GM12872 (cell line): ENCODE measurements around the gene DTNB.

ENCODE experiments used
- TF ChIP-seq, protein P1 (sequence below): IDR thresholded peaks from 3 replicates; pipeline ENCODE4 v1.5.1; 2011; ENCODE audit warnings: low read depth, mild to moderate bottlenecking, low read length, moderate library complexity; ENCODE audit not compliant: insufficient read depth

Gene DTNB

DNA sequence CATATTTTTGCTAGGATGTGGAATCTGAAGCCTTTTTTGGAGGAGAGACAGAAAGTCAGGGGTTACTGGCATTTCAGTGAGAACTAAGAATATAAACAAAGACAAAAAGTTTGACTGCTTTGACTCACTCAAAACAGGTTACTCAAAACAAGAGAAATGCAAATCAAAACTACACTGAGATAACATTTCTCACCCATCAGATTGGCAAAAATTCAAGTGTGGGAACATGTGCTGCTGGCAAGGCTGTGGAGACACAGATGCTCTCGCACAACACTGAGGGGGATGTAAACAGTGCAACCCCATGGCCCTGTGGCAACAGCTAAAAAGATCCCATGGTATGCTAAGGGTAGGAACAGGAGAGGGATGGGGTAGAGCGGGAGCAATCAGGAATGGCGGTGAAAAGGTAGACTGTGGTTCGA, 86.6 kb downstream of the DTNB start:
- TF ChIP-seq, protein P1, sequence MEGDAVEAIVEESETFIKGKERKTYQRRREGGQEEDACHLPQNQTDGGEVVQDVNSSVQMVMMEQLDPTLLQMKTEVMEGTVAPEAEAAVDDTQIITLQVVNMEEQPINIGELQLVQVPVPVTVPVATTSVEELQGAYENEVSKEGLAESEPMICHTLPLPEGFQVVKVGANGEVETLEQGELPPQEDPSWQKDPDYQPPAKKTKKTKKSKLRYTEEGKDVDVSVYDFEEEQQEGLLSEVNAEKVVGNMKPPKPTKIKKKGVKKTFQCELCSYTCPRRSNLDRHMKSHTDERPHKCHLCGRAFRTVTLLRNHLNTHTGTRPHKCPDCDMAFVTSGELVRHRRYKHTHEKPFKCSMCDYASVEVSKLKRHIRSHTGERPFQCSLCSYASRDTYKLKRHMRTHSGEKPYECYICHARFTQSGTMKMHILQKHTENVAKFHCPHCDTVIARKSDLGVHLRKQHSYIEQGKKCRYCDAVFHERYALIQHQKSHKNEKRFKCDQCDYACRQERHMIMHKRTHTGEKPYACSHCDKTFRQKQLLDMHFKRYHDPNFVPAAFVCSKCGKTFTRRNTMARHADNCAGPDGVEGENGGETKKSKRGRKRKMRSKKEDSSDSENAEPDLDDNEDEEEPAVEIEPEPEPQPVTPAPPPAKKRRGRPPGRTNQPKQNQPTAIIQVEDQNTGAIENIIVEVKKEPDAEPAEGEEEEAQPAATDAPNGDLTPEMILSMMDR, result no peak

DNA sequence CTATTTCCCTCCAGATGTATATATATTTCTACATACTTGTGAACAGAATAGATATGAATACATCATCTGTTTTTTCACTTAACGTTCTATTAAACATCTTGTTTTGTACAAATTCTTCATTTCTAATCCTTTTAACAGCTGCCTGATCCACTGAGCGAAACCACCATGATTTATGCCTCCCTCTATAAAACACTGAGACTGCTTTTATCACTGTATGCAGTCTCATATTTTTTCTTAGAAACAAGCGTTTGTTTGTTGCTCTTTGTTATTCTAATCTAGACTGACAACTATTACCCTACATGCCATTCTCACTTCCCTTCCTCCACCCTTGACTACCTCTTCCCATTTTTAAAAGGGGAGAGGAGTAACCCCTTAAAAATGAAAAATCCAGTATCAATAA, 88.2 kb downstream of the DTNB start:
- TF ChIP-seq, protein P1, result no peak

DNA sequence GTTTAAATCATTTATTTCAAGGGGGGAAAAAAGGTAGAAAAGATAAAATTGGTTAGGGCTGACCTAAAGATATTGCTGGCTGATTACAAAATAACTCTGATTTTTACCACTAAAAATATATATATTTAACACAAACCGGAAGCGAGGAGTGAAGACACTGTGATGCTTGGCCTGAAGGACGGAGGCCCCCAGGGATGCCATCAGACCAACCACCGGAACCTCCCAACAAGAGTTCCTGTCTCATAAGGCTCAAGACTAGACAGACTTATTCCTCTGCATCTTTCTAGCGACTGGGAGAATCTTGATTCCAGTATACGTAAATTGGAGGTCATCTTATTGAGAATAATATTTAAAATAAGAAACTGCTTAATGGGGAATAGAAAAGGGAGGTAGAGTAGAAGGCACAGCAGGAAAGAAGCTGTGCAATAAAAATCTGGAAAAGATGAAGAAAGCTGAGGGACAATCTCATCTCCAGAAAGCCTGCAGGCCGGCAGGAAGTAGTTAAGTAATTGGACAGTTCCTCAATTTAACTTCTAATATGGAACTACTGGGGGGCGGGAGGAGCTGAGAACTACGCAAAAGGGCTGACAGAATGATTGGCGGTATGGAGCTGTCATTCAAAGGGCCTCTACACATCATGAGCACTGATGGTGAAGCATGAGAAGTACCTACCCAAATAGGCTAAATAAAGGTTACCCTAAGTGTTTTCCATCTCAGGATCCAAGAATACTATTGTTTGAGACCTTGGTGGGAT, 91.1 kb downstream of the DTNB start:
- TF ChIP-seq, protein P1, result no peak

DNA sequence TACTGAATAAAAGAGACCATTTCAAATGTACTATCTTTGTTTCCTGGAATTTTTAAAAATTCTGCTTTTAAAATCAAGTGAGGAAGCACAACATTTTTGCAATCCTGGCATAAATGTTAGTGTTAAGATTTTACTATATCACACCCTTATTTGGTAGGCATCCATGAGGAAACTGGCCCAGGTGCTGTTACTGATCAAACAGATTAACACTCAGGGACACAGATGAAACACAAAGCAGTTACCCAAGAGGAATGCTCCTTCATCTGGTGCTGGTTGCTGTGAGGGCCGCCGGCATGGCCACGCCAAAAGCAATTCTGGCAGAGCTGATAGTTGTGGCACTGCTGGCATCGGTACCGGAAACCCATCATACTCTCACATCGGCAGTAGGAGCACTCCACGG, 96.8 kb downstream of the DTNB start:
- TF ChIP-seq, protein P1, result no peak

DNA sequence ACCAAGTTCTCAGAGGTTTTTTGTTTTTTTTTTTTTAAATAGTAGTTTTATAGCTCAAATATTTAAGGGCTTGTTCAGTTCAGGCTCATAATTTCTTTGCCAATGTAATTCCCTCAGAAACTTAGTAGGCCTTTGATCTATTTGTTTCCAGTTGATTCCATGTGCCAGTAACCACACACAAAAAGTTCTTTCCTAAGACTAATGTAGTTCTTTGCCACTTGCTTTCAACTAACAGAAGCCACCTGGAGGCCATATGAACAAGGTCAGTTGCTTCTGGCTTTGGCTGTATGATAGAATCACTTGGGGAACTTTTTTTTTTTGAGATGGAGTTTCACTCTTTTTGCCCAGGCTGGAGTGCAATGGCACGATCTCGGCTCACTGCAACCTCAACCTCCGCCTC, 100.7 kb downstream of the DTNB start:
- TF ChIP-seq, protein P1, result no peak

DNA sequence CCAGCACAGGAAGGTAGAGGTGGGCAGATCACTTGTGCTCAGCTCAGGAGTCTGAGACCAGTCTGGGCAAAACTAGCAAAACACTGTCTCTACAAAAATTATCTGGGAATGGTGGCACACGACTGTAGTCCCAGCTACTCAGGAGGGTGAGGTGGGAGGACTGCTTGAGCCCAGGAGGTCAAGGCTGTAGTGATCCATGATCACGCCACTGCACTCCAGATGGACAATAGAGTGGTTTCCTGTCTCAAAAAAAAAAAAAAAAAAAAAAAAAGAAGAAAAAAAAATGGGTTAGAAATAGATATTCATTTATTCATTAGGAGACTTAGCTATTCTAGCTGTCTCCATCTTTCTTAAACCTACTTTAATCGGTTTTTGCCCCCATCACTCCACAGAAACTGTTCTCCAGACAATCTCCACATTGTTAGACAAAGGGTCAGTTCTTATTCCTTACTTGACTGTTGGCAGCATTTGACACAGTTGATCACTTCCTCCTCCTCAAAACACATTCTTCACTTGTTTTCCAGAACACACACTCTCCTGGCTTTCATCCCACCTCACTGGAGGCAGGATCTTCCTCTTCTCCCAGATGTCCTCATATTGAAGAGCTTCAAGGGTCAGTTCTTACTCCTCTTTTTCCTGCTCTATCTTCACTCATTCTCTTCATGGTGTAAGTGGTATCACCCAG, 103.1 kb downstream of the DTNB start:
- TF ChIP-seq, protein P1, result no peak

DNA sequence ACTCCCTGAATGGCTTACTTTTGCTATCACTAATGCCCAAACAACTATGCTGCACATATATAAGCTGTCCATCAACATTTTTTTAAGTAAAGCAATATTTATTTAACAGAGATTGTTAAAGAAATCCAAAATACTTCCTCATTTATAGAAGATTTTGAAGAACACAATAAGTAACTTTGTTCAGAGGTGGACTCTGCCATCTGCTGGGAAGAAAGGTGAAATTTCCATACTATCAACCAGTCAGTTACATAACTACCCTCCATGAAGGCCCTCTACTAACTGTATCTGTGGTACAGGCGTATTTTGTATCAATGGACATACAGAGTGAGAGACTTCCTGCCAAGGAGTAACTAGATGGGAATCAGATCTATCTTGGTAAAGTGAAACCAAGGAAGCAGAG, 106.0 kb downstream of the DTNB start:
- TF ChIP-seq, protein P1, result peak; percentile 46; the same call in 1 of the 3 replicates
